Measurements from ENCODE around the gene ENOX1. TPM values are rescaled to one million over a fixed set of nuclear protein-coding genes. Genes with fewer than 3 reads are reported as not detected.

The ENOX1 gene
- total and polyA plus RNA-seq, 2 of the 8 experiments (the other 6 are each of a cell fraction or from before 2014, with no cell fraction given), result 0.23 to 0.37 TPM

GRCh38 chr13:43405457-43405856 is 381.3 kb downstream of the ENOX1 start:
- H3K9me3 ChIP-seq (ENCODE audit: insufficient read depth in 2 of 2, low read depth in 1 of 2, low read length in 1 of 2), result no peaks in the 10 kb centered on the region
- H3K4me3 ChIP-seq (ENCODE audit: extremely low read depth in 1 of 4, insufficient read depth in 2 of 4, low read depth in 3 of 4, low read length in 4 of 4), result no peak overlapping the region
- 100% methylated on average over 1 of the region's 1 CpG; no CpG with 5 or more reads in 1 of the 2 experiments for WGBS, 2 experiments (ENCODE audit: extremely low coverage in 1 of 2, insufficient coverage in 1 of 2, insufficient read length in 1 of 2, insufficient replicate concordance in 2 of 2, low coverage in 1 of 2, low lambda C conversion rate in 2 of 2, missing lambda C conversion rate in 1 of 2)
- no peak overlapping the region for H2BK5ac ChIP-seq (ENCODE audit: low read depth, low read length)
- no peak overlapping the region for H2BK12ac ChIP-seq (ENCODE audit: low read depth, low read length)
- H3K79me1 ChIP-seq (ENCODE audit: low read depth, low read length), result no peaks in the 10 kb centered on the region
- no peak overlapping the region for H2BK15ac ChIP-seq (ENCODE audit: low read length)
- H2AFZ ChIP-seq (ENCODE audit: low read length), result no peak overlapping the region
- no peak overlapping the region for H3K14ac ChIP-seq (ENCODE audit: insufficient read length)
- no peak overlapping the region for H4K5ac ChIP-seq (ENCODE audit: insufficient read length, low read depth, low read length)
- H2AK5ac ChIP-seq (ENCODE audit: low read depth, low read length), result no peak overlapping the region
- no peak overlapping the region for H3K9ac ChIP-seq (replicated peaks in 1 of 4; ENCODE audit: extremely low read depth in 1 of 4, low read depth in 3 of 4, low read length in 3 of 4)
- no peaks in the 10 kb centered on the region for H4K20me1 ChIP-seq (replicated peaks in 1 of 2; ENCODE audit: control insufficient read depth in 1 of 2, insufficient read depth in 2 of 2, low read length in 2 of 2)
- TF ChIP-seq TEAD4 (IDR thresholded peaks at IDR 0.05; ENCODE audit: low read depth, low read length), result no peak
- TF ChIP-seq ATF2 (IDR thresholded peaks at IDR 0.05; ENCODE audit: low read length), result no peak
- H2BK20ac ChIP-seq (ENCODE audit: low read length), result no peak overlapping the region
- no peaks in the 10 kb centered on the region for H3K4me1 ChIP-seq (replicated peaks in 1 of 4; ENCODE audit: control insufficient read depth in 3 of 4, insufficient read depth in 4 of 4, low read length in 3 of 4)
- DNase-seq (ENCODE audit: low read depth in 1 of 2, low spot score in 2 of 2) (no peak), FAIRE-seq (no peak)
- no peaks in the 10 kb centered on the region for H3K27me3 ChIP-seq (replicated peaks in 1 of 4; ENCODE audit: control insufficient read depth in 3 of 4, extremely low read depth in 1 of 4, insufficient read depth in 3 of 4, low read length in 3 of 4)
- no peak overlapping the region for H3K4me2 ChIP-seq (ENCODE audit: insufficient read depth in 1 of 2, low read depth in 2 of 2, low read length in 2 of 2)
- no peak overlapping the region for H3K56ac ChIP-seq (replicated peaks; ENCODE audit: insufficient read length, low read depth, low read length)
- no peaks in the 10 kb centered on the region for H3K79me2 ChIP-seq (ENCODE audit: control insufficient read depth in 1 of 2, insufficient read depth in 2 of 2, low read length in 2 of 2)
- H4K8ac ChIP-seq (ENCODE audit: extremely low read depth, insufficient read depth, low read length), result no peak overlapping the region
- no peak overlapping the region for H3K4ac ChIP-seq (replicated peaks; ENCODE audit: insufficient read length, low read depth, low read length)
- H2BK120ac ChIP-seq (replicated peaks; ENCODE audit: low read depth, low read length), result no peak overlapping the region
- no peak overlapping the region for H4K91ac ChIP-seq (replicated peaks; ENCODE audit: insufficient read length, low read length)
- H3K36me3 ChIP-seq (ENCODE audit: control insufficient read depth in 2 of 4, insufficient read depth in 4 of 4, low read length in 3 of 4), result no peaks in the 10 kb centered on the region; a peak in 1 of 8 replicates
- H3K23ac ChIP-seq (ENCODE audit: insufficient read length), result no peak overlapping the region
- peaks cover 2% of the 10 kb centered on the region; the same call in 1 of the 2 replicates for H3K23me2 ChIP-seq (ENCODE audit: low read depth, low read length)
- no peak overlapping the region for H3K27ac ChIP-seq (ENCODE audit: low read depth, low read length)
- ChIA-PET CTCF (ENCODE audit: partially characterized antibody) (no interaction called here), POLR2A (ENCODE audit: partially characterized antibody) (no interaction called here)
- H3K18ac ChIP-seq (ENCODE audit: extremely low read depth, low read length), result no peak overlapping the region

All from H1 (cell line).